ENCODE results near the gene CEMP1. TPM values are rescaled to one million over a fixed set of nuclear protein-coding genes. Genes with fewer than 3 reads are reported as not detected.

Gene CEMP1
- total RNA-seq, 1 experiment from 2014 or later, result not detected

GRCh38 chr16:2495041-2495440, 36.2 kb downstream of the CEMP1 start:
- no TSS peak for BruUV-seq (replicated peaks)
- H3K4me1 ChIP-seq (ENCODE audit: insufficient read depth, low read length, poor library complexity, severe bottlenecking), result no peaks in the 10 kb centered on the region
- ChIA-PET POLR2A (ENCODE audit: low non-redundant PET) (no interaction called here), CTCF (no interaction called here)
- no peak overlapping the region for H3K27ac ChIP-seq (ENCODE audit: low read depth, low read length, poor library complexity, severe bottlenecking)
- no peak overlapping the region for H3K4me3 ChIP-seq (ENCODE audit: low read depth, low read length, poor library complexity, severe bottlenecking)
- no peaks in the 10 kb centered on the region for H3K9me3 ChIP-seq (ENCODE audit: low read depth, low read length, poor library complexity, severe bottlenecking)
- TF ChIP-seq EZH2 (IDR thresholded peaks at IDR 0.05; ENCODE audit: borderline replicate concordance, low read depth, low read length, poor library complexity, severe bottlenecking) (no peak), CTCF (conservative IDR thresholded peaks at IDR 0.05; ENCODE audit: low read depth, low read length) (no peak)
- intact Hi-C loops (cut with micrococcal nuclease; ENCODE audit: unreplicated experiment), result no loop called here
- no peaks in the 10 kb centered on the region for H3K27me3 ChIP-seq (replicated peaks; ENCODE audit: insufficient read depth, low read depth, low read length, poor library complexity)
- DNase-seq (ENCODE audit: low spot score), result no peak
- H3K36me3 ChIP-seq (ENCODE audit: insufficient read depth, low read length, poor library complexity, severe bottlenecking), result no peaks in the 10 kb centered on the region

- DNase-seq (ENCODE audit: low spot score), result no peak
- ChIA-PET CTCF (no interaction called here), POLR2A (ENCODE audit: low non-redundant PET) (no interaction called here)
- no peaks in the 10 kb centered on the region for H3K9me3 ChIP-seq (ENCODE audit: low read depth, low read length, poor library complexity, severe bottlenecking)
- intact Hi-C loops (cut with micrococcal nuclease; ENCODE audit: unreplicated experiment), result no loop called here
- no peaks in the 10 kb centered on the region for H3K27me3 ChIP-seq (replicated peaks; ENCODE audit: insufficient read depth, low read depth, low read length, poor library complexity)
- TF ChIP-seq EZH2 (IDR thresholded peaks at IDR 0.05; ENCODE audit: borderline replicate concordance, low read depth, low read length, poor library complexity, severe bottlenecking) (no peak), CTCF (conservative IDR thresholded peaks at IDR 0.05; ENCODE audit: low read depth, low read length) (no peak)
- no peaks in the 10 kb centered on the region for H3K36me3 ChIP-seq (ENCODE audit: insufficient read depth, low read length, poor library complexity, severe bottlenecking)
- no peak overlapping the region for H3K4me3 ChIP-seq (ENCODE audit: low read depth, low read length, poor library complexity, severe bottlenecking)
- BruUV-seq (replicated peaks), result no TSS peak
- no peaks in the 10 kb centered on the region for H3K4me1 ChIP-seq (ENCODE audit: insufficient read depth, low read length, poor library complexity, severe bottlenecking)
- no peak overlapping the region for H3K27ac ChIP-seq (ENCODE audit: low read depth, low read length, poor library complexity, severe bottlenecking)
Measured at GRCh38 chr16:2494616-2495015, 36.6 kb downstream of the CEMP1 start.

- CTCF ChIA-PET, result no interaction called here
- no TSS peak for BruUV-seq (replicated peaks)
- Histone ChIP-seq H3K27me3 (replicated peaks; ENCODE audit: insufficient read depth, low read depth, low read length, poor library complexity) (no peaks in the 10 kb centered on the region), H3K36me3 (ENCODE audit: insufficient read depth, low read length, poor library complexity, severe bottlenecking) (no peaks in the 10 kb centered on the region), H3K4me3 (ENCODE audit: low read depth, low read length, poor library complexity, severe bottlenecking) (no peak overlapping the region), H3K4me1 (ENCODE audit: insufficient read depth, low read length, poor library complexity, severe bottlenecking) (no peaks in the 10 kb centered on the region), H3K27ac (ENCODE audit: low read depth, low read length, poor library complexity, severe bottlenecking) (no peak overlapping the region), H3K9me3 (ENCODE audit: low read depth, low read length, poor library complexity, severe bottlenecking) (no peaks in the 10 kb centered on the region)
- no peak for DNase-seq (ENCODE audit: low spot score)
- intact Hi-C loops (cut with micrococcal nuclease; ENCODE audit: unreplicated experiment), result no loop called here
- POLR2A ChIA-PET (ENCODE audit: low non-redundant PET), result no interaction called here
- TF ChIP-seq CTCF (conservative IDR thresholded peaks at IDR 0.05; ENCODE audit: low read depth, low read length) (no peak), EZH2 (IDR thresholded peaks at IDR 0.05; ENCODE audit: borderline replicate concordance, low read depth, low read length, poor library complexity, severe bottlenecking) (no peak)
Measured at GRCh38 chr16:2493605-2494004, 37.6 kb downstream of the CEMP1 start.
